Measurements from ENCODE around the gene SIX1. TPM values are rescaled to one million over a fixed set of nuclear protein-coding genes. Genes with fewer than 3 reads are reported as not detected.

SIX1 gene
- total RNA-seq (not detected), polyA plus RNA-seq (under 1 TPM in 1 of 3 donors, not detected in 2; 0.03 TPM)
- long read RNA-seq, donor 1 = 0 reads
- long read RNA-seq, donor 2 = 0 reads

GRCh38 chr14:60648934-60649874 is at the start of gene SIX1:
Gene SIX1 (minus strand): TSS chr14:60649477. CDS start chr14:60649189, 288 bp downstream.
- H3K27ac ChIP-seq = no peak within 1 kb of the TSS
- H3K4me1 ChIP-seq = peaks cover 24 to 61% (median 52%) of the 10 kb centered on the region in 6 donors
- DNase-seq = peak; percentile 80
- H3K9me3 ChIP-seq = peaks cover 0 to 10% (median 0%) of the 10 kb centered on the region in 8 donors
- intact Hi-C loops (cut with DNase I; ENCODE audit: low total_unique reads) = no loop called here
- H3K36me3 ChIP-seq = no peaks in the 10 kb centered on the region
- peak in 1 of 11 experiments; percentile 0 for TF ChIP-seq CTCF (IDR thresholded peaks at IDR 0.05 in 8 of 11, conservative IDR thresholded peaks at IDR 0.05 in 3 of 11)
- TF ChIP-seq POLR2AphosphoS5 (IDR thresholded peaks at IDR 0.05) = peak in 2 of 3 donors; percentile 32 to 45
- TF ChIP-seq POLR2A (IDR thresholded peaks at IDR 0.05) = no peak
- peak within 1 kb of the TSS; percentile 26 to 72 (median 46) for H3K4me3 ChIP-seq
- WGBS, 5 donors = 1 to 3% (median 2%) methylated on average over 67 to 79 of the region's 79 CpGs
- peaks cover 19 to 100% (median 99%) of the 10 kb centered on the region in 7 donors for H3K27me3 ChIP-seq (replicated peaks in 1 of 7)

GRCh38 chr14:60695327-60695726 is 46.0 kb upstream of the SIX1 start:
- Histone ChIP-seq H3K27me3 (replicated peaks in 1 of 7) (peaks cover 0 to 4% (median 0%) of the 10 kb centered on the region in 7 donors), H3K4me1 (no peaks in the 10 kb centered on the region), H3K36me3 (no peaks in the 10 kb centered on the region), H3K4me3 (no peak overlapping the region), H3K9me3 (peaks cover 0 to 24% (median 20%) of the 10 kb centered on the region in 8 donors), H3K27ac (no peak overlapping the region)
- no peak for TF ChIP-seq POLR2A (IDR thresholded peaks at IDR 0.05)
- TF ChIP-seq CTCF (IDR thresholded peaks at IDR 0.05 in 8 of 11, conservative IDR thresholded peaks at IDR 0.05 in 3 of 11) = no peak
- TF ChIP-seq POLR2AphosphoS5 (IDR thresholded peaks at IDR 0.05) = no peak
- 69 to 74% (median 71%) methylated on average over 4 of the region's 4 CpGs for WGBS, 5 donors
- no peak for DNase-seq
- intact Hi-C loops (cut with DNase I; ENCODE audit: low total_unique reads) = no loop called here

- TF ChIP-seq CTCF (IDR thresholded peaks at IDR 0.05 in 8 of 11, conservative IDR thresholded peaks at IDR 0.05 in 3 of 11) = no peak
- no peak for TF ChIP-seq POLR2A (IDR thresholded peaks at IDR 0.05)
- no peak for TF ChIP-seq POLR2AphosphoS5 (IDR thresholded peaks at IDR 0.05)
Observed at GRCh38 chr14:60691383-60692113, 42.3 kb upstream of the SIX1 start.

More at GRCh38 chr14:60691383-60692113, 42.3 kb upstream of the SIX1 start:
- WGBS, 5 donors = 79 to 83% (median 80%) methylated on average over 3 of the region's 3 CpGs
- Histone ChIP-seq H3K27me3 (replicated peaks in 1 of 7) (no peaks in the 10 kb centered on the region), H3K4me1 (no peaks in the 10 kb centered on the region), H3K4me3 (no peak overlapping the region), H3K27ac (no peak overlapping the region), H3K9me3 (no peaks in the 10 kb centered on the region), H3K36me3 (no peaks in the 10 kb centered on the region)
- intact Hi-C loops (cut with DNase I; ENCODE audit: low total_unique reads) = no loop called here
- DNase-seq = no peak

Measured in spleen (tissue), 13 donors.